GM18873 (cell line): Measurements from ENCODE around the gene RUVBL1.

Source experiments
- ATAC-seq: cut with Tn5 transposase; IDR thresholded peaks from one replicate; pipeline ENCODE4 v1.9.1; 2021; ENCODE audit warnings: mild to moderate bottlenecking, moderate library complexity, moderate number of reproducible peaks; ENCODE audit not compliant: unreplicated experiment, low FRiP score

The RUVBL1 gene

DNA sequence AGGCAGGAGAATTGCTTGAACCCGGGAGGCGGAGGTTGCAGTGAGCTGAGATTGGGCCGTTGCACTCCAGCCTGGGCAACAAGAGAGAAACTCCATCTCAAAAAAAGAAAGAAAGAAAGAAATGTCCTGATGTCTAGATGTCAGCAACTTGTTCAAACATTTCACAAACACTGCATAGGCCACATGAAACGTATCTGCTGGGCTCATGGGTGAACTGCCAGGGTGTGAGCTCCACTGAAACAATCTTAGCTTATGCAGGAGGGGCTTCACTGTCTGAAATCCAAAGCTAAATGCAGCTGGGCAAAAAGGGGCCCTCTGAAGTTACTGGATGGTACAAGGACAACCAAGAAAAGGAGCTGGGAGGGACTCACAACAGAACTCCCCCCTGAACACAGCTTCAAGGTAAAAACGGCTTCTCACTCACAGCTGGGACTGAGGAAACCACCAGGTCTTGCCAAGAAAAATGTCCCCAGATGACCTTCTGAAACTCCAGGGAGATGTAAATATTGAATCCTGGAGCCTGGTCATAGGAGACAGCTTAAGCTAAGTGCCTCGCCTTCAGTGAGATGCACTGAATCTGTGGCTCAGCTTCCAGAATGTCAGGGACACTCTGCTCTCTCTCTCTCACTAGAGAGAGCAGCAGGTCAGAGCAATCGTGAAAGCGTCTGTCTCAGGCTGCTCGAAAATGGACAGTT is 39.5 kb downstream of the RUVBL1 start:
- ATAC-seq, result no peak

- ATAC-seq, result no peak
These were observed 40.2 kb downstream of the RUVBL1 start for GRCh38 chr3:128083396-128083795.

- ATAC-seq, result no peak
These were observed 41.1 kb downstream of the RUVBL1 start for GRCh38 chr3:128082546-128082945.

GRCh38 chr3:128081846-128082245 is 41.8 kb downstream of the RUVBL1 start:
- no peak for ATAC-seq

DNA sequence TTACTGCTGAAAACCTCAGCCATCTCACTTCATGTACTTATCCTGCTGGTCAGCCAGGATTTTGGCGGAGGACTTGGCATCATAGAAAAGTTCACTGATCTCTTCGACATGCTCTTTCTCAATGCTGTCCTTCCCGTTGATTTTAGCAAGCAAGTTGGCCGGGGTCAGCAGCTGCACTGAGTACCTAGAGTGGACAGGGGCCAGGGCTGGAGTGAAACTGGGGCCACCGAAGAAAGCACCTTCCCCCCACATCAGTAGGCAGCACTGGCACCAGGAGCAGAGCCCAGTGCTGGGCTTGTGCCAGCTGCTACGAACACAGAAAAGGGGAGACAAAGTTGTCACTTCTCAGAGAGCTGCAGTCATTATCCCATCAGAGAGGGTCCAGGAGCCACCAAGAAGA is 42.4 kb downstream of the RUVBL1 start:
- ATAC-seq, result no peak

DNA sequence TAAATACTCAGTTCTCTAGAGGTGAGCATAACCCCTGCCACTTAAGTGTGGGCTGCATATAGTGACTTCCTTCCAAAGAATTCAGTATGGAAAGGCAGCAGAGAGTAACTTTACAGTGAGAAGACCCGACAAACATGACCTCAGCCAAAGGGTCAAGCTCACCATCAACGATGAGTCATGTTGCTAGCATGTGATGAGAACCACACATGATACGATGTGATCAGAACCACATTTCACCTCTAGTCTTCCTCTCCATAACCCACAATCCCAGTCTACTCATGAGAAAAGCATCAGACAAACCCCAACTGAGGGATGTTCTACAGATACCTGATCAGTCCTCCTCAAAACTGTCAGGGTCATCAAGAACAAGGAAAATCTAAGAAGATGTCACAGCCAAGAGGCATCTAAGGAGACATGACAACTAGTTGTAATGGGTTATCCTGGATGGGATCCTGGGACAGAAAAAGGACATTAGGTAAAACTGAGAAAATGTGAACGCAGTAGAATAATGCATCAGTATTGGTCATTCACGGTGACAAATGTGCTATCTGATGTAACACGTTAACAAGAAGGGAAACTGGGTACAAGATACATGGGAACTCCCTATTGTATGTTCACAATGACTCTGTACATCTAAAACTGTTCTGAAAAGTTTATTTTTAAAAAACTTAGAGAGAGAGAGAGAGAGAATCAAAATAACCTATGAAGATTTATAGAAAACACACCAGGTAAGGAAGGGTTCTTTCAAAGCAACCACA is 43.1 kb downstream of the RUVBL1 start:
- no peak for ATAC-seq

- no peak for ATAC-seq
These were observed 43.8 kb downstream of the RUVBL1 start for GRCh38 chr3:128079823-128080222.

DNA sequence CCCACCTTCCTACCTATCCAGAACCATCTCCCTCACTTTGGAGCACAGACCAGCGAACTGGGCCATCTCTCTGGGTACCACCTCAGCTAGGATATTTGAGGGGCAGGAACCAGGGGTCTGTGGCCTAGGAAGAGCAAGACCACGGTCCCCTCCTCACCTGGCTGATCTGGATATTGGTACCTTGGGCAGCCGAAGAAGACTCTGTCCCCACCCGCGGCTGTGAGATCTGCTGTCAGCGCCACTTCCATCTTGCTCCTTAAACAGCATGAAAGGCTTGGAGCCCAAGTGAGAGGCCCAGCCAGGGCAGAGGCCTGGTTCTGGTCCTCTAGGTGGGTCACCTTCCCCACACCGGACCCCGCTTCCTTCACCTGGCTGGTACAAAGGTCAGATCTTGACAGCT is 44.7 kb downstream of the RUVBL1 start:
- ATAC-seq, result no peak

- ATAC-seq, result no peak
These were observed 45.3 kb downstream of the RUVBL1 start for GRCh38 chr3:128078322-128078721.

- ATAC-seq, result no peak
These were observed 45.9 kb downstream of the RUVBL1 start for GRCh38 chr3:128077665-128078064.

DNA sequence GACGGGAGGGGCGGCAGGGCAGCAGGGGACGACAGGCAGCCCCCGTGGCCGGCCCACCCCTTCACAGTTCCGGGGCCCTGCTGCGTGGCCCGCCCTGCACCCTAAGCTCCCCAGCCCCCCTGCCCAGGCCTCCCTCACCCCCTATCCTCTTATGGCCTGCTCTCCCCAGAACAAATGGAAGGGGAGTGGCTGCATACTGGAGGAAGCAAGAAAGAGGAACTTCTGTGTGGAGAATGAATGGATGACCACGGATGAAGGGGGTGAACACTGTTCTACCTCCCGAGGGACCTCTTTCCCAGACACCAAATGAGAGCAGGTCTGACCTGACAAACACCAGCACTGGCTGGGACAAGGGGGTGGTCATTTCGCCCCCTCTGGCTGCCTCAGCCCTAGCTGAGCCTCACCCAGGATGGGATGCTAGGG is 46.4 kb downstream of the RUVBL1 start:
- ATAC-seq, result no peak

DNA sequence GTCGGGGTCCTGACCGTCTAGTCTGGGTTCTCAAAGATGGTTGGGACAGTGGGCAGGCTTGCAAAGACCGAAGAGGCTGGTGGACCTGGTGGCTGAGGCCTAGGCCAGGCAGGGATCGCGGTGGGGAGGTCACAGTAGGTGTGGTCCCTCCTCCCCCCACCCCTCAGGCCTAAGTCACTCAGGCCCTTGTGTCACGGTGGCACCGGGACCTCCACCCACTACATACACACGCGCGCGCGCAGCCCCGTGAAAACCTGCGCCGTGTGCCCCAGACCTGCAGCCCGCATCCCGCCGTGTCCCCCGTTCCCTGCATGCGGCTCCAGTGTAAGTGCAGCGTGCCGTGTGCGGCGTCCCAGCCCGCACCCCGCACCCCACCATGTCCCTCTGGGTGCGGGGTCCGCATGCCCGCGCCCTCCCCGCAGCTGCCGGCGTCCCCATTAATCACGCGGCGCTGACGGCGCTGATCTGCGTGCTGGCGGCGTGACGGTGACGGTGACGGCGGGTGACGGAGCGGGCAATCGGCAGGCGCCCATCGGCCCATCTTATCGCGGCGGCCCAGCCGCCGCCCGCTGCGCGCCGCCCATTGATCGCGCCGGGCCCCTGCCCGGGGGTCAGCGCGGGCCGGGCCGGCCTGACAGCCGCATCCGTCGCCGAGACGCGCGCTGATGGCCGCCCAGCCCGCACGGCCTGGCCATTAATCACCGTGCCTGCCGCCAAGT is 47.0 kb downstream of the RUVBL1 start:
- no peak for ATAC-seq

- no peak for ATAC-seq
These were observed 47.8 kb downstream of the RUVBL1 start for GRCh38 chr3:128075522-128076482.

DNA sequence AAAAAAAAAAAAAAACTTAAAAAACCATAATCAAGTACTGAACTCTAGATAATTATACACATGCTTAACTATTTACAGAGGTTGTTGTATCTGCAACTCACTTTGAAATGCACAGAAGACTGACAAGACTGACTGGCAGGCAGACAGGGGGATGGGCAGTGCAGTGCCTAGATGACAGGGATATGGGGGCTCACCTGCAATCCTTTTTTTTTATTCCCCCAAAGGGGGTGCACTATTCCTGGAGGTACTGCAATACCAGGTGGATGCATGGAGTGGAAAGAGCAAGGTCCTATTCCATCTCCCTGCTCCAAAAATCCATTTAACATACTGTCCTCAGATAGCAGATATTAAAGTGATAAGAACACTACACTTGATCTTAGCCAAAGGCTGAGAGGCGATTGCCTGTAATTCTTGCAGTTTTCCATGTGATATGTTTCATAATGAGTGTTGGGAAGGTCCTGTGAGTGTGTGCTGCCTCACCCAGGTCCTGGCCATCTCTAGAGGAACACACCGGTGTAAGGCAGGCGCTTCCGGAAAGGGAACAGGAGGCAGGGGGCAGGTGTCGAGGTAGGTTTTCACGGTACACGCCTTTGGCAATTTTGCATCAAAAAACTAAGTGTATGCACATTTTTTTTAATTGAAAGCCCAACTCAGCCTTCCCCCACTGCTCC is 48.6 kb downstream of the RUVBL1 start:
- no peak for ATAC-seq

- ATAC-seq, result no peak
These were observed 49.8 kb downstream of the RUVBL1 start for GRCh38 chr3:128073807-128074206.

- no peak for ATAC-seq
These were observed 50.4 kb downstream of the RUVBL1 start for GRCh38 chr3:128073185-128073725.

DNA sequence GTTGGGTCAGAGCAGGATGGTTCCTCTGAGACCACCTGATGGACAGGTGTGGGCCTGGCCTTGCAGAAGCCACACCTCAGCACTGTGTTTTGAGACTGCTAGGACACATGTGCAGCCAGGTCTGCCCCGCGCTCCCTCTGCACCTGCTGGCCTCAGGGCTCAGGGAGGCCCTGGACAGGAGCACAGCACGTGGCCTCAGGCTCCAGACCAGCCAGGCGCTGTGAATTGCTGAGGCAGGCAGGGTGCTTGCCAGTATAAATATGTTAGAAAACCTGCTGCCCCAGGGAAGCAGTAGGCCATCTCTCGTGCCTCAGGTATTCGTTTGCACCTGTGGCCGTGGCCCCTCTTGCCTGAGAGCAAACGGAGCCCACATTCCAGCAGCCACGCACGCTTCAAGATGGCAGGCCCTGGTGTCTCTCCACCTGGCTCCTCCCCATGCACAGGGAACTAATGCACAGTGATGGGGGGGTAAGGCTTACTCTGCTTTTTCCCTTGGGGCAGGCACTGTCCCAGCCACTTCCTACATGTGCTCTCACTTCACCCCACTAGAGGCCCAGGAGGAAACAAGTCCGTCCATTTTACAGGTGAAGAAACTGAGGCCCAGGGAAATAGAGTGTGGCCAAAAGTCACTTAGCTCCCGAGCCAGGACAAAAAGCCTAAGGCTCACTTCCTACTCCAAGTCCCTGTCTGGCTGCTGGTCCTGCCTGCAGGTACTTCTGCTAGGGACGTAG is 51.0 kb downstream of the RUVBL1 start:
- ATAC-seq, result no peak

- ATAC-seq, result no peak
These were observed 51.7 kb downstream of the RUVBL1 start for GRCh38 chr3:128071771-128072453.
